PC-3 (cell line): ENCODE measurements around the gene TSTD2. TPM values are rescaled to one million over a fixed set of nuclear protein-coding genes. Genes with fewer than 3 reads are reported as not detected.

Experiments used
- ATAC-seq: fragments of 200-7000 bp; cut with Tn5 transposase; 2 replicates; pipeline ENCODE4 v1.9.1; 2020; ENCODE audit warnings: mild to moderate bottlenecking, moderate library complexity
- BruUV-seq: library from RNA; stranded (reverse); fragments of 400-500 nt; replicated peaks from 2 replicates; lab custom pipeline; 2021; lab: Mats Ljungman, UMichigan
- CTCF ChIA-PET: fragments of 300-600 bp; sonication (Branson Sonifier 250); formaldehyde crosslinking; loops from one replicate; lab custom pipeline; 2022; ENCODE audit warnings: antibody characterized with exemption; lab: Charles Lee
- POLR2A ChIA-PET: fragments of 300-600 bp; sonication (Branson Sonifier 250); formaldehyde crosslinking; loops from one replicate; lab custom pipeline; 2022; ENCODE audit warnings: antibody characterized with exemption; ENCODE audit not compliant: unreplicated experiment; lab: Charles Lee
- DNase-seq: peaks from one replicate; pipeline ENCODE4 v3.0.0-alpha.2; 2015
- H2AFZ ChIP-seq: fragments of 300-600 bp; sonication (generic); 2 replicates; pipeline ENCODE4 v1.6.0; 2016; ENCODE audit warnings: antibody characterized with exemption, low read length
- H3F3A ChIP-seq: fragments of 300-600 bp; sonication (generic); one replicate; pipeline ENCODE4 v1.6.0; 2017; ENCODE audit warnings: antibody characterized with exemption, low read length, control low read depth, mild to moderate bottlenecking; ENCODE audit not compliant: unreplicated experiment
- H3K27ac ChIP-seq: fragments of 300-600 bp; sonication (generic); 2 replicates; pipeline ENCODE4 v1.5.1; 2016; ENCODE audit warnings: mild to moderate bottlenecking, low read length
- H3K27me3 ChIP-seq: fragments of 300-600 bp; sonication (generic); 2 replicates; pipeline ENCODE4 v1.6.1; 2016; ENCODE audit warnings: low read length, mixed read lengths
- H3K36me3 ChIP-seq: fragments of 300-600 bp; sonication (generic); 2 replicates; pipeline ENCODE4 v1.6.1; 2016; ENCODE audit warnings: low read depth, mixed run types, low read length, mixed read lengths
- H3K4me1 ChIP-seq: fragments of 300-600 bp; sonication (generic); 2 replicates; pipeline ENCODE4 v1.5.1; 2016; ENCODE audit warnings: low read length; ENCODE audit not compliant: insufficient read depth
- H3K4me2 ChIP-seq: fragments of 300-600 bp; sonication (generic); 2 replicates; pipeline ENCODE4 v1.6.0; 2016; ENCODE audit warnings: low read length
- H3K4me3 ChIP-seq: fragments of 300-600 bp; sonication (generic); 2 replicates; pipeline ENCODE4 v1.5.1; 2016; ENCODE audit warnings: mild to moderate bottlenecking, low read length, mixed read lengths
- H3K79me2 ChIP-seq: fragments of 300-600 bp; sonication (generic); 2 replicates; pipeline ENCODE4 v1.6.1; 2017; ENCODE audit warnings: low read length, mixed read lengths
- H3K9ac ChIP-seq: fragments of 300-600 bp; sonication (generic); 2 replicates; pipeline ENCODE4 v1.6.0; 2016; ENCODE audit warnings: mild to moderate bottlenecking, low read length
- H3K9me2 ChIP-seq: fragments of 300-600 bp; sonication (generic); replicated peaks from 2 replicates; pipeline ENCODE4 v1.6.1; 2016; ENCODE audit warnings: mixed run types, low read length, mixed read lengths
- H3K9me3 ChIP-seq: fragments of 300-600 bp; sonication (generic); 2 replicates; pipeline ENCODE4 v1.6.1; 2016; ENCODE audit warnings: low read length, mixed read lengths
- H4K20me1 ChIP-seq: fragments of 300-600 bp; sonication (generic); 2 replicates; pipeline ENCODE4 v1.6.1; 2016; ENCODE audit warnings: low read length, mixed read lengths
- EZH2 ChIP-seq: fragments of 300-600 bp; sonication (generic); IDR thresholded peaks from one replicate; pipeline ENCODE4 v1.6.1; 2017; ENCODE audit warnings: antibody characterized with exemption, mild to moderate bottlenecking, low read length; ENCODE audit not compliant: unreplicated experiment
- EZH2phosphoT487 ChIP-seq: fragments of 300-600 bp; sonication (generic); IDR thresholded peaks from 2 replicates; pipeline ENCODE4 v1.6.1; 2018; ENCODE audit warnings: mild to moderate bottlenecking, antibody characterized with exemption, low read length, borderline replicate concordance
- intact Hi-C: fragments of 100-400 bp; cut with micrococcal nuclease; formaldehyde crosslinking; loops from 2 replicates; pipeline ENCODE4 v1.9.0; 2023
- total RNA-seq: library from RNA; depleted of rRNA; stranded (reverse); fragments of >200 nt; gene quantifications from 2 replicates; pipeline ENCODE4 v1.2.3, GENCODE V29; 2014
- TF ChIP-seq, protein P1 (sequence below): fragments of 300-600 bp; sonication (generic); conservative IDR thresholded peaks from 2 replicates; pipeline ENCODE4 v1.5.1; 2017; ENCODE audit warnings: antibody characterized with exemption, low read depth, mild to moderate bottlenecking, low read length

The TSTD2 gene
- total RNA-seq, 1 experiment from 2014 or later, result 11.2 TPM

DNA sequence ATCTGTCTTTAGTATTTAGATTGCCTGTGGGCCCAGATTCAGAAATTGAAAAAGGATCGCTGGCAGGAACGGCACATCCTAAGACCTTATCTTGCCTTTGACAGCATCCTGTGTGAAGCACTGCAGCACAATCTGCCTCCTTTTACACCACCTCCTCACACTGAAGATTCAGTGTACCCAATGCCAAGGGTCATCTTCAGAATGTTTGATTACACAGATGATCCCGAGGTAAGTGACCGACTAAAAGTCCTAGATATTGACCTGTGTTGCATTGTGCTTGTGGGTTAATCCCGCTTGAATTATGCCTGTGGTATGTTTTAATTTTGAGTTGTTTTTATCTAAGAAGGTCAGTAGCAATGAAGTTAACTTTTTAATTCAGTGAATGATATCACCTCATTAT is 14.8 kb upstream of the TSTD2 start:
- CTCF ChIA-PET, result no interaction called here
- ATAC-seq (no peak), DNase-seq (no peak)
- no peak overlapping the region for H3K27ac ChIP-seq
- no peaks in the 10 kb centered on the region for H3K79me2 ChIP-seq
- no peaks in the 10 kb centered on the region for H3K27me3 ChIP-seq
- no peak overlapping the region for H3K4me2 ChIP-seq
- POLR2A ChIA-PET, result no interaction called here
- H3K4me1 ChIP-seq, result no peaks in the 10 kb centered on the region
- H4K20me1 ChIP-seq, result no peaks in the 10 kb centered on the region
- no peaks in the 10 kb centered on the region for H3K9me3 ChIP-seq
- H2AFZ ChIP-seq, result no peak overlapping the region
- intact Hi-C loops, result no loop called here
- TF ChIP-seq, protein P1, sequence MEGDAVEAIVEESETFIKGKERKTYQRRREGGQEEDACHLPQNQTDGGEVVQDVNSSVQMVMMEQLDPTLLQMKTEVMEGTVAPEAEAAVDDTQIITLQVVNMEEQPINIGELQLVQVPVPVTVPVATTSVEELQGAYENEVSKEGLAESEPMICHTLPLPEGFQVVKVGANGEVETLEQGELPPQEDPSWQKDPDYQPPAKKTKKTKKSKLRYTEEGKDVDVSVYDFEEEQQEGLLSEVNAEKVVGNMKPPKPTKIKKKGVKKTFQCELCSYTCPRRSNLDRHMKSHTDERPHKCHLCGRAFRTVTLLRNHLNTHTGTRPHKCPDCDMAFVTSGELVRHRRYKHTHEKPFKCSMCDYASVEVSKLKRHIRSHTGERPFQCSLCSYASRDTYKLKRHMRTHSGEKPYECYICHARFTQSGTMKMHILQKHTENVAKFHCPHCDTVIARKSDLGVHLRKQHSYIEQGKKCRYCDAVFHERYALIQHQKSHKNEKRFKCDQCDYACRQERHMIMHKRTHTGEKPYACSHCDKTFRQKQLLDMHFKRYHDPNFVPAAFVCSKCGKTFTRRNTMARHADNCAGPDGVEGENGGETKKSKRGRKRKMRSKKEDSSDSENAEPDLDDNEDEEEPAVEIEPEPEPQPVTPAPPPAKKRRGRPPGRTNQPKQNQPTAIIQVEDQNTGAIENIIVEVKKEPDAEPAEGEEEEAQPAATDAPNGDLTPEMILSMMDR, result no peak
- TF ChIP-seq EZH2 (no peak), EZH2phosphoT487 (no peak)
- H3K36me3 ChIP-seq, result peaks cover 31% of the 10 kb centered on the region
- no peaks in the 10 kb centered on the region for H3K9me2 ChIP-seq
- no TSS peak for BruUV-seq
- no peaks in the 10 kb centered on the region for H3F3A ChIP-seq
- H3K9ac ChIP-seq, result no peak overlapping the region
- no peak overlapping the region for H3K4me3 ChIP-seq

DNA sequence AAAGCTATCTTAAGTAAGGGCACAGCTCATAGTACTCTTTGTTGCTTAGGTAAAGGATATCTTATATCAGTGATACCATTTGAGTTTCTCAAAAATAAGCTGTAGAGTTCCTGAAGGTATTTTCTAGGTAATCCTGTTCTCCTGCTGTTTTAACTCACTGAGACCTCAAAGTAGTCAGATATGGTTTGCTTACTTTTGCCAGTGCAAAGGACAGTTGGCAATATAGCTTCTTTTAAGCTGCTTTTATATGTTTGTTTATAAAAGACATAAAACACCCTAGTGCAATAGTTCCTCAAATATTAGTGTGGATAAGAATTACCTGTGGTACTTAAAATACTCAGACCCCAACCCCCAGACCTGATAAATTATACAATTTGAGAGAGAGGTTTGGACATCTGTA is 12.6 kb upstream of the TSTD2 start:
- Histone ChIP-seq H3K27ac (no peak overlapping the region), H3K4me1 (no peaks in the 10 kb centered on the region), H3K79me2 (peaks cover 17% of the 10 kb centered on the region), H3K9me2 (no peaks in the 10 kb centered on the region), H3F3A (no peaks in the 10 kb centered on the region), H3K4me3 (no peak overlapping the region), H3K4me2 (no peak overlapping the region), H4K20me1 (no peaks in the 10 kb centered on the region), H3K9me3 (no peaks in the 10 kb centered on the region), H2AFZ (no peak overlapping the region), H3K9ac (no peak overlapping the region), H3K27me3 (no peaks in the 10 kb centered on the region), H3K36me3 (peaks cover 38% of the 10 kb centered on the region)
- no TSS peak for BruUV-seq
- DNase-seq (no peak), ATAC-seq (no peak)
- intact Hi-C loops, result loop anchor here (1.0 kb wide), 1 partner anchor 7 kb away; no protein-coding TSS in a partner anchor
- TF ChIP-seq, protein P1, result no peak
- TF ChIP-seq EZH2, result no peak
- TF ChIP-seq EZH2phosphoT487, result no peak
- POLR2A ChIA-PET, result interaction anchor here (0.9 kb wide), 1 partner anchor 12 kb away, joined by 3 read pairs; the partner anchor contains the start of genes NCBP1 and TSTD2
- CTCF ChIA-PET, result interaction anchor here (0.6 kb wide), 1 partner anchor 30 kb away, joined by 5 read pairs; no protein-coding TSS in a partner anchor

DNA sequence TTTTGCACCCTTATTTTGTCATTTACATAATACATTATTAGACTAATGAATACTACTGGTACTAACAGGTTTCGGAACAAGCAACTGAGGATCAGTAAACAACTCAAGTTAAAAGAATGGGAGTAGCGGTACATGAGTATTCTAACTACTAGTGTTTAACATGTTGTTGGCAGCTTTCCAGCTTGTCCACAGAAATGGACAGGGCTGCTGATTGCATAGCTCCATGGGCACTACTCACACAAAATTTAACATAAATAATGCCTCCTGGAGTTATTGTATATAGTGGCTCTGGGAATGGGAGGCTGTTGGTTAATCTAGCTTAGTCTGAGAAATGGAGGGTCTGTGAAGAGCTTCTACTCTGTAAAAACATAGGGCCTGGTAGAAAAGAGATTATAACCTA is 7.2 kb upstream of the TSTD2 start:
- no peak for DNase-seq
- no peaks in the 10 kb centered on the region for H3K27me3 ChIP-seq
- intact Hi-C loops, result no loop called here
- no TSS peak for BruUV-seq
- peaks cover 69% of the 10 kb centered on the region for H3K79me2 ChIP-seq
- CTCF ChIA-PET, result no interaction called here
- no peaks in the 10 kb centered on the region for H3K9me2 ChIP-seq
- H3K4me3 ChIP-seq, result no peak overlapping the region
- no peaks in the 10 kb centered on the region for H3K9me3 ChIP-seq
- peaks cover 12% of the 10 kb centered on the region for H3K4me1 ChIP-seq
- no peaks in the 10 kb centered on the region for H3F3A ChIP-seq
- H3K36me3 ChIP-seq, result peaks cover 26% of the 10 kb centered on the region
- no peak overlapping the region for H3K4me2 ChIP-seq
- no peak overlapping the region for H3K27ac ChIP-seq
- TF ChIP-seq EZH2phosphoT487, result no peak
- no peak for TF ChIP-seq EZH2
- TF ChIP-seq, protein P1, result no peak
- no peak overlapping the region for H3K9ac ChIP-seq
- POLR2A ChIA-PET, result no interaction called here
- no peak for ATAC-seq
- H2AFZ ChIP-seq, result no peak overlapping the region
- peaks cover 40% of the 10 kb centered on the region for H4K20me1 ChIP-seq
